Memory B cell (primary cell): Measurements from ENCODE around the gene KLHL34.

Experiments used
- ATAC-seq: fragments of 150-1000 bp; cut with Tn5 transposase; 2 replicates; pipeline ENCODE4 v1.10.0; 2021; ENCODE audit warnings: low read depth, mild to moderate bottlenecking, moderate library complexity
- DNase-seq, 2 donors: peaks; one replicate each; pipeline ENCODE4 v3.0.0; 2022; ENCODE audit warnings: low spot score in 2 of 2
- H3K27ac Mint-ChIP-seq: one replicate; pipeline ENCODE4 v1.8.0; 2022; ENCODE audit warnings: mild to moderate bottlenecking, moderate library complexity, mixed read lengths
- H3K27me3 Mint-ChIP-seq: one replicate; pipeline ENCODE4 v1.8.0; 2022; ENCODE audit warnings: mixed read lengths
- H3K36me3 Mint-ChIP-seq: one replicate; pipeline ENCODE4 v1.8.0; 2022; ENCODE audit warnings: mild to moderate bottlenecking, mixed read lengths
- H3K4me1 Mint-ChIP-seq: one replicate; pipeline ENCODE4 v1.8.0; 2022; ENCODE audit warnings: mixed read lengths
- H3K4me3 Mint-ChIP-seq: one replicate; pipeline ENCODE4 v1.8.0; 2022; ENCODE audit warnings: mild to moderate bottlenecking, moderate library complexity, mixed read lengths
- H3K9me3 Mint-ChIP-seq: one replicate; pipeline ENCODE4 v1.8.0; 2022; ENCODE audit warnings: mixed read lengths

Gene KLHL34

GRCh38 chrX:21666252-21666651, 8.1 kb upstream of the KLHL34 start:
- no peak for DNase-seq
- ATAC-seq, result no peak
- no peak overlapping the region for H3K27ac Mint-ChIP-seq
- peaks cover 5% of the 10 kb centered on the region for H3K27me3 Mint-ChIP-seq
- H3K4me3 Mint-ChIP-seq, result no peak overlapping the region
- no peaks in the 10 kb centered on the region for H3K36me3 Mint-ChIP-seq
- H3K9me3 Mint-ChIP-seq, result no peaks in the 10 kb centered on the region
- H3K4me1 Mint-ChIP-seq, result no peaks in the 10 kb centered on the region

- Mint-ChIP-seq H3K27me3 (peaks cover 5% of the 10 kb centered on the region), H3K27ac (no peak overlapping the region), H3K9me3 (no peaks in the 10 kb centered on the region), H3K36me3 (no peaks in the 10 kb centered on the region), H3K4me3 (no peak overlapping the region), H3K4me1 (no peaks in the 10 kb centered on the region)
- no peak for ATAC-seq
- DNase-seq, result no peak
Observed at GRCh38 chrX:21662761-21663160, 4.6 kb upstream of the KLHL34 start.

GRCh38 chrX:21661316-21661715, 3.2 kb upstream of the KLHL34 start:
- no peak overlapping the region for H3K27ac Mint-ChIP-seq

GRCh38 chrX:21660156-21660555, 2.0 kb upstream of the KLHL34 start:
- Mint-ChIP-seq H3K4me3 (no peak overlapping the region), H3K27ac (no peak overlapping the region), H3K9me3 (no peaks in the 10 kb centered on the region), H3K4me1 (peaks cover 2% of the 10 kb centered on the region), H3K27me3 (peaks cover 6% of the 10 kb centered on the region), H3K36me3 (no peaks in the 10 kb centered on the region)
- DNase-seq, result no peak
- ATAC-seq, result no peak

More at GRCh38 chrX:21661316-21661715, 3.2 kb upstream of the KLHL34 start:
- DNase-seq (no peak), ATAC-seq (no peak)
- Mint-ChIP-seq H3K36me3 (no peaks in the 10 kb centered on the region), H3K27me3 (peaks cover 7% of the 10 kb centered on the region), H3K4me1 (peaks cover 2% of the 10 kb centered on the region), H3K9me3 (no peaks in the 10 kb centered on the region), H3K4me3 (no peak overlapping the region)

- Mint-ChIP-seq H3K9me3 (no peaks in the 10 kb centered on the region), H3K27ac (no peak overlapping the region), H3K36me3 (no peaks in the 10 kb centered on the region), H3K4me1 (peaks cover 2% of the 10 kb centered on the region), H3K27me3 (peaks cover 4% of the 10 kb centered on the region), H3K4me3 (peak overlapping the region; percentile 44)
- DNase-seq (no peak), ATAC-seq (no peak)
Observed at GRCh38 chrX:21659320-21659719, 1.2 kb upstream of the KLHL34 start.

GRCh38 chrX:21658746-21659145, 616 bp upstream of the KLHL34 start:
- no peaks in the 10 kb centered on the region for H3K9me3 Mint-ChIP-seq
- H3K36me3 Mint-ChIP-seq, result no peaks in the 10 kb centered on the region
- DNase-seq, result no peak
- peaks cover 4% of the 10 kb centered on the region for H3K27me3 Mint-ChIP-seq
- ATAC-seq, result no peak
- peak overlapping the region; percentile 44 for H3K4me3 Mint-ChIP-seq
- H3K27ac Mint-ChIP-seq, result no peak overlapping the region
- H3K4me1 Mint-ChIP-seq, result peaks cover 2% of the 10 kb centered on the region

GRCh38 chrX:21657318-21658151, 595 bp downstream of the KLHL34 start:
- H3K27ac Mint-ChIP-seq, result no peak overlapping the region
- H3K9me3 Mint-ChIP-seq, result no peaks in the 10 kb centered on the region
- peaks cover 4% of the 10 kb centered on the region for H3K27me3 Mint-ChIP-seq
- ATAC-seq, result peak; percentile 32
- H3K4me3 Mint-ChIP-seq, result peak overlapping the region; percentile 79
- H3K36me3 Mint-ChIP-seq, result no peaks in the 10 kb centered on the region
- DNase-seq, result no peak
- peaks cover 2% of the 10 kb centered on the region for H3K4me1 Mint-ChIP-seq

- Mint-ChIP-seq H3K36me3 (no peaks in the 10 kb centered on the region), H3K27me3 (peaks cover 2% of the 10 kb centered on the region), H3K4me3 (peak overlapping the region; percentile 64), H3K9me3 (no peaks in the 10 kb centered on the region), H3K4me1 (peaks cover 2% of the 10 kb centered on the region), H3K27ac (no peak overlapping the region)
- peak; percentile 47 for ATAC-seq
- DNase-seq, result no peak
Observed at GRCh38 chrX:21656587-21657317, 1.4 kb downstream of the KLHL34 start.

- Mint-ChIP-seq H3K4me3 (peak overlapping the region; percentile 64), H3K4me1 (peaks cover 2% of the 10 kb centered on the region), H3K27ac (peak overlapping the region; percentile 53), H3K27me3 (peaks cover 2% of the 10 kb centered on the region), H3K9me3 (no peaks in the 10 kb centered on the region), H3K36me3 (no peaks in the 10 kb centered on the region)
- DNase-seq, result no peak
- ATAC-seq, result peak; percentile 37
Observed at GRCh38 chrX:21655901-21656586, 2.1 kb downstream of the KLHL34 start.

GRCh38 chrX:21645886-21646285, 12.2 kb downstream of the KLHL34 start:
- ATAC-seq, result no peak
- Mint-ChIP-seq H3K27me3 (no peaks in the 10 kb centered on the region), H3K9me3 (peaks cover 2% of the 10 kb centered on the region), H3K4me1 (peaks cover 2% of the 10 kb centered on the region), H3K27ac (no peak overlapping the region), H3K4me3 (no peak overlapping the region), H3K36me3 (peaks cover 7% of the 10 kb centered on the region)
- no peak for DNase-seq

- H3K9me3 Mint-ChIP-seq, result peaks cover 2% of the 10 kb centered on the region
- DNase-seq (no peak), ATAC-seq (no peak)
- peak overlapping the region; percentile 35 for H3K27ac Mint-ChIP-seq
- no peak overlapping the region for H3K4me3 Mint-ChIP-seq
- no peaks in the 10 kb centered on the region for H3K27me3 Mint-ChIP-seq
- peaks cover 9% of the 10 kb centered on the region for H3K36me3 Mint-ChIP-seq
- H3K4me1 Mint-ChIP-seq, result peaks cover 2% of the 10 kb centered on the region
Observed at GRCh38 chrX:21645431-21645830, 12.7 kb downstream of the KLHL34 start.

GRCh38 chrX:21639775-21640174, 18.4 kb downstream of the KLHL34 start:
- no peak for DNase-seq
- Mint-ChIP-seq H3K4me3 (no peak overlapping the region), H3K36me3 (peaks cover 2% of the 10 kb centered on the region), H3K27ac (no peak overlapping the region), H3K9me3 (no peaks in the 10 kb centered on the region), H3K4me1 (peaks cover 2% of the 10 kb centered on the region), H3K27me3 (no peaks in the 10 kb centered on the region)
- no peak for ATAC-seq

- Mint-ChIP-seq H3K4me3 (no peak overlapping the region), H3K9me3 (no peaks in the 10 kb centered on the region), H3K27me3 (no peaks in the 10 kb centered on the region), H3K4me1 (no peaks in the 10 kb centered on the region), H3K36me3 (peaks cover 2% of the 10 kb centered on the region), H3K27ac (no peak overlapping the region)
- ATAC-seq (no peak), DNase-seq (no peak)
Observed at GRCh38 chrX:21638311-21638710, 19.8 kb downstream of the KLHL34 start.

GRCh38 chrX:21632027-21632426, 26.1 kb downstream of the KLHL34 start:
- Mint-ChIP-seq H3K9me3 (no peaks in the 10 kb centered on the region), H3K4me1 (peaks cover 3% of the 10 kb centered on the region), H3K27me3 (no peaks in the 10 kb centered on the region), H3K36me3 (peaks cover 7% of the 10 kb centered on the region), H3K4me3 (no peak overlapping the region), H3K27ac (no peak overlapping the region)
- ATAC-seq (no peak), DNase-seq (no peak)
